Large intestine (tissue), 12 donors: ENCODE data around the gene ZNF593. TPM values are rescaled to one million over a fixed set of nuclear protein-coding genes. Genes with fewer than 3 reads are reported as not detected.

Experiments
- DNase-seq, 2 donors: peaks; one replicate each; pipeline versions ENCODE4 v3.0.0 to v3.0.0-alpha.2; 2013
- H3K27ac ChIP-seq: one replicate; pipeline ENCODE4 v1.5.1; 2013; ENCODE audit warnings: low read length
- H3K27me3 ChIP-seq: 2 replicates; pipeline ENCODE4 v1.6.1; 2013; ENCODE audit warnings: low read length; ENCODE audit not compliant: control insufficient read depth, insufficient read depth
- H3K36me3 ChIP-seq: 2 replicates; pipeline ENCODE4 v1.6.1; 2013; ENCODE audit warnings: low read length; ENCODE audit not compliant: control insufficient read depth, insufficient read depth
- H3K4me1 ChIP-seq: one replicate; pipeline ENCODE4 v1.6.1; 2013; ENCODE audit warnings: low read length; ENCODE audit not compliant: control insufficient read depth, insufficient read depth
- H3K4me3 ChIP-seq: one replicate; pipeline ENCODE4 v1.5.1; 2013; ENCODE audit warnings: low read length
- H3K9me3 ChIP-seq: one replicate; pipeline ENCODE4 v1.6.1; 2013; ENCODE audit warnings: mild to moderate bottlenecking, low read depth, low read length, moderate library complexity; ENCODE audit not compliant: control insufficient read depth
- WGBS: methylation state at CpG from one replicate; pipeline ENCODE4 v1.1.5; 2013; ENCODE audit warnings: low lambda C conversion rate; ENCODE audit not compliant: insufficient coverage; 5-methylcytosine and 5-hydroxymethylcytosine counted together
- long read RNA-seq, 11 donors: transcript quantifications; one replicate each; lab custom pipeline, GENCODE V29; 2026
- polyA plus RNA-seq: library from polyadenylated mRNA; unstranded; fragments of 120-200 nt; gene quantifications from one replicate; pipeline ENCODE4 v1.2.1, GENCODE V29; 2013

The ZNF593 gene
- 30.4 TPM for polyA plus RNA-seq
- long read RNA-seq, donor 1, transcript ZNF593-202 (3 exons, 675 nt), result major isoform, 29 of 29 reads
- long read RNA-seq, donor 1, partial matches to known transcripts, result 0 of 29 reads
- long read RNA-seq, donor 1, other reads (novel, unspliced or antisense), result 0 of 29 reads
- long read RNA-seq, donor 2, transcript ZNF593-202 (3 exons, 675 nt), result major isoform, 42 of 42 reads
- long read RNA-seq, donor 2, partial matches to known transcripts, result 0 of 42 reads
- long read RNA-seq, donor 2, other reads (novel, unspliced or antisense), result 0 of 42 reads
- long read RNA-seq, donor 3, result 0 reads
- long read RNA-seq, donor 4, partial matches to known transcripts, result 0 of 3 reads
- long read RNA-seq, donor 4, other reads (novel, unspliced or antisense), result 0 of 3 reads
- long read RNA-seq, donor 5, transcript ZNF593-202 (3 exons, 675 nt), result major isoform, 12 of 13 reads
- long read RNA-seq, donor 5, partial matches to known transcripts, result 0 of 13 reads
- long read RNA-seq, donor 5, other reads (novel, unspliced or antisense), result 0 of 13 reads
- long read RNA-seq, donor 6, transcript ZNF593-202 (3 exons, 675 nt), result major isoform, 37 of 44 reads
- long read RNA-seq, donor 6, partial matches to known transcripts, result 5 of 44 reads
- long read RNA-seq, donor 6, other reads (novel, unspliced or antisense), result 0 of 44 reads
- long read RNA-seq, donor 7, transcript ZNF593-202 (3 exons, 675 nt), result major isoform, 12 of 12 reads
- long read RNA-seq, donor 7, partial matches to known transcripts, result 0 of 12 reads
- long read RNA-seq, donor 7, other reads (novel, unspliced or antisense), result 0 of 12 reads
- long read RNA-seq, donor 8, transcript ZNF593-202 (3 exons, 675 nt), result major isoform, 33 of 33 reads
- long read RNA-seq, donor 8, partial matches to known transcripts, result 0 of 33 reads
- long read RNA-seq, donor 8, other reads (novel, unspliced or antisense), result 0 of 33 reads
- long read RNA-seq, donor 9, transcript ZNF593-202 (3 exons, 675 nt), result major isoform, 33 of 35 reads
- long read RNA-seq, donor 9, partial matches to known transcripts, result 0 of 35 reads
- long read RNA-seq, donor 9, other reads (novel, unspliced or antisense), result 0 of 35 reads
- long read RNA-seq, donor 10, transcript ZNF593-202 (3 exons, 675 nt), result major isoform, 38 of 40 reads
- long read RNA-seq, donor 10, partial matches to known transcripts, result 0 of 40 reads
- long read RNA-seq, donor 10, other reads (novel, unspliced or antisense), result 0 of 40 reads
- long read RNA-seq, donor 11, transcript ZNF593-202 (3 exons, 675 nt), result major isoform, 32 of 32 reads
- long read RNA-seq, donor 11, partial matches to known transcripts, result 0 of 32 reads
- long read RNA-seq, donor 11, other reads (novel, unspliced or antisense), result 0 of 32 reads

- Histone ChIP-seq H3K27ac (peak within 1 kb of the TSS; percentile 74), H3K9me3 (no peaks in the 10 kb centered on the region), H3K27me3 (no peaks in the 10 kb centered on the region), H3K4me1 (peaks cover 17% of the 10 kb centered on the region), H3K36me3 (no peaks in the 10 kb centered on the region), H3K4me3 (peak within 1 kb of the TSS; percentile 56)
- WGBS, result no CpG with 5 or more reads among the region's 76 CpGs
- DNase-seq, result peak; percentile 91 to 93
Observed at GRCh38 chr1:26169669-26170471, at the start of gene ZNF593. Gene ZNF593 (plus strand): TSS chr1:26169908. CDS start chr1:26169984, 76 bp downstream.

GRCh38 chr1:26121854-26122773, 47.6 kb upstream of the ZNF593 start:
- no peak overlapping the region for H3K27ac ChIP-seq

GRCh38 chr1:26122988-26123973, 46.4 kb upstream of the ZNF593 start:
- no peak for DNase-seq
- Histone ChIP-seq H3K27me3 (no peaks in the 10 kb centered on the region), H3K4me1 (peaks cover 15% of the 10 kb centered on the region), H3K4me3 (no peak overlapping the region), H3K27ac (no peak overlapping the region), H3K36me3 (peaks cover 8% of the 10 kb centered on the region), H3K9me3 (no peaks in the 10 kb centered on the region)
- WGBS, result 100% methylated on average over 2 of the region's 7 CpGs

More at GRCh38 chr1:26121854-26122773, 47.6 kb upstream of the ZNF593 start:
- peaks cover 5% of the 10 kb centered on the region for H3K4me1 ChIP-seq
- no peaks in the 10 kb centered on the region for H3K27me3 ChIP-seq
- no CpG with 5 or more reads among the region's 8 CpGs for WGBS
- no peak for DNase-seq
- no peaks in the 10 kb centered on the region for H3K9me3 ChIP-seq
- no peak overlapping the region for H3K4me3 ChIP-seq
- H3K36me3 ChIP-seq, result peaks cover 19% of the 10 kb centered on the region

GRCh38 chr1:26124418-26125331, 45.0 kb upstream of the ZNF593 start:
- Histone ChIP-seq H3K9me3 (no peaks in the 10 kb centered on the region), H3K36me3 (peaks cover 4% of the 10 kb centered on the region), H3K4me1 (peaks cover 15% of the 10 kb centered on the region), H3K27me3 (no peaks in the 10 kb centered on the region), H3K27ac (no peak overlapping the region), H3K4me3 (no peak overlapping the region)
- 67% methylated on average over 1 of the region's 4 CpGs for WGBS
- no peak for DNase-seq

- no peak overlapping the region for H3K27ac ChIP-seq
- H3K27me3 ChIP-seq, result no peaks in the 10 kb centered on the region
- no peak for DNase-seq
- no peak overlapping the region for H3K4me3 ChIP-seq
- peaks cover 2% of the 10 kb centered on the region for H3K36me3 ChIP-seq
- peaks cover 15% of the 10 kb centered on the region for H3K4me1 ChIP-seq
- no peaks in the 10 kb centered on the region for H3K9me3 ChIP-seq
Observed at GRCh38 chr1:26125382-26125781, 44.3 kb upstream of the ZNF593 start.

GRCh38 chr1:26125946-26126320, 43.8 kb upstream of the ZNF593 start:
- peaks cover 2% of the 10 kb centered on the region for H3K36me3 ChIP-seq
- H3K27me3 ChIP-seq, result no peaks in the 10 kb centered on the region
- no peaks in the 10 kb centered on the region for H3K9me3 ChIP-seq
- H3K4me3 ChIP-seq, result no peak overlapping the region
- DNase-seq, result no peak
- peak overlapping the region; percentile 57 for H3K27ac ChIP-seq
- peaks cover 15% of the 10 kb centered on the region for H3K4me1 ChIP-seq
- WGBS, result 67% methylated on average over 1 of the region's 1 CpG

GRCh38 chr1:26126321-26127084, 43.2 kb upstream of the ZNF593 start:
- WGBS, result no CpG with 5 or more reads among the region's 9 CpGs
- Histone ChIP-seq H3K27me3 (no peaks in the 10 kb centered on the region), H3K36me3 (peaks cover 2% of the 10 kb centered on the region), H3K4me1 (peaks cover 15% of the 10 kb centered on the region), H3K9me3 (no peaks in the 10 kb centered on the region), H3K4me3 (no peak overlapping the region), H3K27ac (peak overlapping the region; percentile 57)
- peak; percentile 76 to 92 for DNase-seq
